ENCODE results near the gene C17orf114.
"Not testable (repeated sequence)": the region's sequence is repeated elsewhere in the genome, so short reads cannot be mapped to it uniquely, and the experiment has no call there.

Gene C17orf114

GRCh38 chr17:4837471-4838308 lies 35.6 kb upstream of the C17orf114 start:
- Histone ChIP-seq H3K4me1 (replicated peaks in 1 of 2) (peaks cover 14 to 21% of the 10 kb centered on the region in 2 donors), H3K4me3 (no peak overlapping the region), H3K27ac (no peak overlapping the region)
- 8 to 100% (median 37%) methylated on average over 1 to 13 of the region's 13 CpGs for WGBS, 10 experiments
- ATAC-seq (replicated peaks in 6 of 8) = peak in 1 of 8 experiments; percentile 6
- in situ Hi-C loops (cut with MboI; ENCODE audit: low pct_unique_long_range_greater_than_20kb in 2 of 9, low sequenced_read_pairs in 9 of 9, unreplicated experiment in 9 of 9) = no loop called here

GRCh38 chr17:4836221-4836620 lies 34.1 kb upstream of the C17orf114 start:
- peaks cover 14 to 21% of the 10 kb centered on the region in 2 donors for H3K4me1 ChIP-seq (replicated peaks in 1 of 2)
- no peak overlapping the region for H3K4me3 ChIP-seq
- ATAC-seq (replicated peaks in 6 of 8) = no peak
- WGBS, 10 experiments = 60 to 100% (median 90%) methylated on average over 1 to 4 of the region's 4 CpGs; no CpG with 5 or more reads in 1 of the 10 experiments
- in situ Hi-C loops (cut with MboI; ENCODE audit: low pct_unique_long_range_greater_than_20kb in 2 of 9, low sequenced_read_pairs in 9 of 9, unreplicated experiment in 9 of 9) = no loop called here
- H3K27ac ChIP-seq = no peak overlapping the region

GRCh38 chr17:4834681-4835020 lies 32.5 kb upstream of the C17orf114 start:
- 20 to 100% (median 70%) methylated on average over 1 to 3 of the region's 4 CpGs; no CpG with 5 or more reads in 7 of the 10 experiments for WGBS, 10 experiments
- no peak for ATAC-seq (replicated peaks in 6 of 8)
- in situ Hi-C loops (cut with MboI; ENCODE audit: low pct_unique_long_range_greater_than_20kb in 2 of 9, low sequenced_read_pairs in 9 of 9, unreplicated experiment in 9 of 9) = no loop called here
- H3K4me3 ChIP-seq = peak overlapping the region; percentile 57 to 77 (median 66)
- no peak overlapping the region for H3K27ac ChIP-seq
- H3K4me1 ChIP-seq (replicated peaks in 1 of 2) = peaks cover 14 to 21% of the 10 kb centered on the region in 2 donors

- peaks cover 14 to 21% of the 10 kb centered on the region in 2 donors for H3K4me1 ChIP-seq (replicated peaks in 1 of 2)
- in situ Hi-C loops (cut with MboI; ENCODE audit: low pct_unique_long_range_greater_than_20kb in 2 of 9, low sequenced_read_pairs in 9 of 9, unreplicated experiment in 9 of 9) = no loop called here
- H3K4me3 ChIP-seq = peak overlapping the region; percentile 57 to 77 (median 66)
- WGBS, 10 experiments = 0 to 17% (median 0%) methylated on average over 1 to 11 of the region's 15 CpGs; no CpG with 5 or more reads in 2 of the 10 experiments
- ATAC-seq (replicated peaks in 6 of 8) = peak; percentile 8 to 54 (median 38)
- H3K27ac ChIP-seq = peak overlapping the region in 1 of 2 donors; percentile 83
These were observed 32.0 kb upstream of the C17orf114 start for GRCh38 chr17:4833941-4834680.

GRCh38 chr17:4833178-4833940 lies 31.2 kb upstream of the C17orf114 start, which contains the start of gene MINK1:
Gene MINK1 (plus strand): TSS chr17:4833340. CDS start chr17:4833584, 244 bp downstream.
- WGBS, 10 experiments = 0% methylated on average over 2 to 10 of the region's 91 CpGs; no CpG with 5 or more reads in 8 of the 10 experiments
- Histone ChIP-seq H3K4me3 (peak within 1 kb of the TSS; percentile 57 to 77 (median 66)), H3K27ac (peak within 1 kb of the TSS; percentile 83 to 86), H3K4me1 (replicated peaks in 1 of 2) (peaks cover 14 to 20% of the 10 kb centered on the region in 2 donors)
- in situ Hi-C loops (cut with MboI; ENCODE audit: low pct_unique_long_range_greater_than_20kb in 2 of 9, low sequenced_read_pairs in 9 of 9, unreplicated experiment in 9 of 9) = no loop called here
- ATAC-seq (replicated peaks in 6 of 8) = peak; percentile 71 to 92 (median 87)

- no CpG with 5 or more reads among the region's 17 CpGs for WGBS, 10 experiments
- in situ Hi-C loops (cut with MboI; ENCODE audit: low pct_unique_long_range_greater_than_20kb in 2 of 9, low sequenced_read_pairs in 9 of 9, unreplicated experiment in 9 of 9) = not testable (repeated sequence)
- peak; percentile 34 to 70 (median 54) for ATAC-seq (replicated peaks in 6 of 8)
- peak overlapping the region; percentile 83 to 86 for H3K27ac ChIP-seq
- H3K4me3 ChIP-seq = peak overlapping the region; percentile 57 to 77 (median 66)
- peaks cover 12 to 15% of the 10 kb centered on the region in 2 donors for H3K4me1 ChIP-seq (replicated peaks in 1 of 2)
These were observed 30.7 kb upstream of the C17orf114 start for GRCh38 chr17:4832829-4833177.

- in situ Hi-C loops (cut with MboI; ENCODE audit: low pct_unique_long_range_greater_than_20kb in 2 of 9, low sequenced_read_pairs in 9 of 9, unreplicated experiment in 9 of 9) = no loop called here
- Histone ChIP-seq H3K27ac (no peak overlapping the region), H3K4me1 (replicated peaks in 1 of 2) (no peaks in the 10 kb centered on the region), H3K4me3 (no peak overlapping the region)
- 40 to 100% (median 80%) methylated on average over 1 to 7 of the region's 8 CpGs; no CpG with 5 or more reads in 5 of the 10 experiments for WGBS, 10 experiments
- no peak for ATAC-seq (replicated peaks in 6 of 8)
These were observed 25.3 kb upstream of the C17orf114 start for GRCh38 chr17:4827399-4827798.

- in situ Hi-C loops (cut with MboI; ENCODE audit: low pct_unique_long_range_greater_than_20kb in 2 of 9, low sequenced_read_pairs in 9 of 9, unreplicated experiment in 9 of 9) = no loop called here
- no peak for ATAC-seq (replicated peaks in 6 of 8)
- Histone ChIP-seq H3K4me3 (no peak overlapping the region), H3K27ac (no peak overlapping the region), H3K4me1 (replicated peaks in 1 of 2) (no peaks in the 10 kb centered on the region)
- 47 to 98% (median 88%) methylated on average over 2 to 7 of the region's 12 CpGs; no CpG with 5 or more reads in 3 of the 10 experiments for WGBS, 10 experiments
These were observed 21.4 kb upstream of the C17orf114 start for GRCh38 chr17:4823373-4824089.

- Histone ChIP-seq H3K4me1 (replicated peaks in 1 of 2) (no peaks in the 10 kb centered on the region), H3K4me3 (no peak overlapping the region), H3K27ac (no peak overlapping the region)
- no peak for ATAC-seq (replicated peaks in 6 of 8)
- in situ Hi-C loops (cut with MboI; ENCODE audit: low pct_unique_long_range_greater_than_20kb in 2 of 9, low sequenced_read_pairs in 9 of 9, unreplicated experiment in 9 of 9) = no loop called here
- WGBS, 10 experiments = 80% methylated on average over 1 of the region's 3 CpGs; no CpG with 5 or more reads in 9 of the 10 experiments
These were observed 20.7 kb upstream of the C17orf114 start for GRCh38 chr17:4822835-4823234.

- Histone ChIP-seq H3K4me3 (no peak overlapping the region), H3K4me1 (replicated peaks in 1 of 2) (no peaks in the 10 kb centered on the region), H3K27ac (no peak overlapping the region)
- in situ Hi-C loops (cut with MboI; ENCODE audit: low pct_unique_long_range_greater_than_20kb in 2 of 9, low sequenced_read_pairs in 9 of 9, unreplicated experiment in 9 of 9) = no loop called here
- ATAC-seq (replicated peaks in 6 of 8) = peak in 1 of 8 experiments; percentile 17
- 100% methylated on average over 1 of the region's 12 CpGs; no CpG with 5 or more reads in 9 of the 10 experiments for WGBS, 10 experiments
These were observed 16.1 kb upstream of the C17orf114 start for GRCh38 chr17:4818276-4818675.

- WGBS, 10 experiments = 86 to 95% (median 90%) methylated on average over 1 to 9 of the region's 13 CpGs; no CpG with 5 or more reads in 6 of the 10 experiments
- in situ Hi-C loops (cut with MboI; ENCODE audit: low pct_unique_long_range_greater_than_20kb in 2 of 9, low sequenced_read_pairs in 9 of 9, unreplicated experiment in 9 of 9) = no loop called here
- Histone ChIP-seq H3K27ac (no peak overlapping the region), H3K4me1 (replicated peaks in 1 of 2) (no peaks in the 10 kb centered on the region), H3K4me3 (no peak overlapping the region)
- no peak for ATAC-seq (replicated peaks in 6 of 8)
These were observed 14.7 kb upstream of the C17orf114 start for GRCh38 chr17:4816826-4817225.

GRCh38 chr17:4815043-4815675 lies 13.0 kb upstream of the C17orf114 start:
- Histone ChIP-seq H3K27ac (no peak overlapping the region), H3K4me3 (no peak overlapping the region), H3K4me1 (replicated peaks in 1 of 2) (no peaks in the 10 kb centered on the region)
- peak in 2 of 8 experiments; percentile 14 to 46 for ATAC-seq (replicated peaks in 6 of 8)
- in situ Hi-C loops (cut with MboI; ENCODE audit: low pct_unique_long_range_greater_than_20kb in 2 of 9, low sequenced_read_pairs in 9 of 9, unreplicated experiment in 9 of 9) = no loop called here
- WGBS, 10 experiments = 30 to 89% (median 67%) methylated on average over 1 to 3 of the region's 7 CpGs; no CpG with 5 or more reads in 3 of the 10 experiments
